NB4 (cell line): ENCODE results near the gene AZGP1.

ENCODE experiments used
- POLR2A ChIP-seq: IDR thresholded peaks from 2 replicates; pipeline ENCODE4 v1.6.1; 2011; ENCODE audit warnings: mild to moderate bottlenecking; ENCODE audit not compliant: insufficient read length; ENCODE audit errors: extremely low read depth
- TF ChIP-seq, protein P1 (sequence below): IDR thresholded peaks from one replicate; pipeline ENCODE4 v1.5.1; 2012; ENCODE audit warnings: low read depth, low read length

DNA sequence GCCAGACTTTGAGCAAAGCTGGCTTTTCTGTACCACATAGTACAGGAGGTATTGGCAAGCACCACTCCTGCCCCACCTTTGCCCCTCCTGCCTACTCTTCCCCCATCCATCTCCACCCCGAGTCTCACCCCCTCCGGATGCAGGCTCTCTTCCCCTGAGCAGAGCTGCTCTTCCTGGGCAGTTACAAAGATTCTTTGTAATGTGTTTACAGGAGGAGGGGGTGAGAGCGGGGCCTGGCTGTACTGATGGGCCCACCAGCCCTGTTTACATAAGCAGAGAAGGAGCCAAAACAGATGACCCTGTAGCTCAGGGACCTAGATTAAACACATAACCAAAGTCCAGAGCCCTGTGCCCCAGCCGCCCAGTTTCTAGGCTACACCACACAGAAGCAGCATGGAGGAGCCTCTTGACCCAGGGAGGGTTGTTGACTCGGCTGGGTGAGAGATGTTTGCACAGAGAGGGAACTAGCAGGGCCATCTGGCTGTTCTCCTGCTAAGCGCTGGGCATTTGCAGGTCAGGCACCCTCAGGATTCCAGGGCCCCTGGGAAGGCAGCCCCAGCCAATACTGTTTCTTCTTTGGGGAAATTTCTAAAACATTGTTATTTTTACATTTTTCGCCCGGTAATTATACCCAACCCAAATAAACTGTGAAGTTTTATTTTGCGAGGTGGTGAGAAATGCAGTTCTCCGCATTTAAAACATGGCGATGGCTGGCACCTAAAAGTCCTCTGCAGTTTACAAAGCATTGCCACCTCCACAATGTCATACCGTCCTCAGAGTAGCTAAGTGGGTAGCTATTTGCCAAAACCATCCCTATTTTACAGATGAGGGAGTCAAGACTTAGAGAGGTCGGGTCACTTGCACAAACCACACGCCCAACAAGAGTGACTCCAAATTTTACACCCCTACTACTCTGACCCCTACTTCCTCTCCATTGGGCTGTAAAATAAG lies 28.2 kb upstream of the AZGP1 start:
- TF ChIP-seq, protein P1, sequence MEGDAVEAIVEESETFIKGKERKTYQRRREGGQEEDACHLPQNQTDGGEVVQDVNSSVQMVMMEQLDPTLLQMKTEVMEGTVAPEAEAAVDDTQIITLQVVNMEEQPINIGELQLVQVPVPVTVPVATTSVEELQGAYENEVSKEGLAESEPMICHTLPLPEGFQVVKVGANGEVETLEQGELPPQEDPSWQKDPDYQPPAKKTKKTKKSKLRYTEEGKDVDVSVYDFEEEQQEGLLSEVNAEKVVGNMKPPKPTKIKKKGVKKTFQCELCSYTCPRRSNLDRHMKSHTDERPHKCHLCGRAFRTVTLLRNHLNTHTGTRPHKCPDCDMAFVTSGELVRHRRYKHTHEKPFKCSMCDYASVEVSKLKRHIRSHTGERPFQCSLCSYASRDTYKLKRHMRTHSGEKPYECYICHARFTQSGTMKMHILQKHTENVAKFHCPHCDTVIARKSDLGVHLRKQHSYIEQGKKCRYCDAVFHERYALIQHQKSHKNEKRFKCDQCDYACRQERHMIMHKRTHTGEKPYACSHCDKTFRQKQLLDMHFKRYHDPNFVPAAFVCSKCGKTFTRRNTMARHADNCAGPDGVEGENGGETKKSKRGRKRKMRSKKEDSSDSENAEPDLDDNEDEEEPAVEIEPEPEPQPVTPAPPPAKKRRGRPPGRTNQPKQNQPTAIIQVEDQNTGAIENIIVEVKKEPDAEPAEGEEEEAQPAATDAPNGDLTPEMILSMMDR, result no peak
- TF ChIP-seq POLR2A, result no peak
